HG03196 (cell line): Measurements from ENCODE around the gene PHYHD1.
A peak's percentile ranks its signal among the peaks of the same experiment; 100 is the strongest.
"Not testable (repeated sequence)": the region's sequence is repeated elsewhere in the genome, so short reads cannot be mapped to it uniquely, and the experiment has no call there.

Experiments
- ATAC-seq: cut with Tn5 transposase; IDR thresholded peaks from one replicate; pipeline ENCODE4 v1.9.1; 2021; ENCODE audit not compliant: unreplicated experiment

PHYHD1 gene

GRCh38 chr9:128919402-128920089 lies 1.2 kb upstream of the PHYHD1 start:
- ATAC-seq = no peak

- ATAC-seq = no peak
These were observed 1.3 kb downstream of the PHYHD1 start for GRCh38 chr9:128921881-128922763.

- no peak for ATAC-seq
These were observed 2.7 kb downstream of the PHYHD1 start for GRCh38 chr9:128923493-128923883.

- ATAC-seq = no peak
These were observed 7.1 kb downstream of the PHYHD1 start for GRCh38 chr9:128927731-128928411.

- ATAC-seq = no peak
These were observed 7.8 kb downstream of the PHYHD1 start for GRCh38 chr9:128928624-128929023.

- ATAC-seq = no peak
These were observed 8.8 kb downstream of the PHYHD1 start for GRCh38 chr9:128929560-128929959.

- ATAC-seq = no peak
These were observed 12.9 kb downstream of the PHYHD1 start for GRCh38 chr9:128933731-128934130.

- no peak for ATAC-seq
These were observed 15.5 kb downstream of the PHYHD1 start for GRCh38 chr9:128936171-128936865.

GRCh38 chr9:128937310-128938165 lies 16.8 kb downstream of the PHYHD1 start:
- ATAC-seq = no peak

GRCh38 chr9:128940271-128940921 lies 19.6 kb downstream of the PHYHD1 start:
- no peak for ATAC-seq

- ATAC-seq = no peak
These were observed 20.4 kb downstream of the PHYHD1 start for GRCh38 chr9:128940946-128941755.

- ATAC-seq = no peak
These were observed 23.2 kb downstream of the PHYHD1 start for GRCh38 chr9:128943832-128944620.

- not testable (repeated sequence) for ATAC-seq
These were observed 24.2 kb downstream of the PHYHD1 start for GRCh38 chr9:128944966-128945365.

GRCh38 chr9:128945798-128946501 lies 25.2 kb downstream of the PHYHD1 start:
- no peak for ATAC-seq

GRCh38 chr9:128946571-128947276 lies 25.9 kb downstream of the PHYHD1 start:
- no peak for ATAC-seq

- peak; percentile 21 for ATAC-seq
These were observed 26.4 kb downstream of the PHYHD1 start for GRCh38 chr9:128947277-128947526.
